ENCODE data around the gene CHI3L1. TPM values are rescaled to one million over a fixed set of nuclear protein-coding genes. Genes with fewer than 3 reads are reported as not detected.

CHI3L1 gene
- total and polyA plus RNA-seq, 2 experiments from 2014 or later = 8.4 to 21.8 TPM

GRCh38 chr1:203178821-203179666 is 7.5 kb downstream of the CHI3L1 start:
- Histone ChIP-seq H3K36me3 (replicated peaks; ENCODE audit: insufficient read depth, low read depth) (no peaks in the 10 kb centered on the region), H2AFZ (no peak overlapping the region), H3K4me1 (ENCODE audit: insufficient read depth) (peaks cover 14% of the 10 kb centered on the region), H3K9me3 (ENCODE audit: low read depth) (no peaks in the 10 kb centered on the region), H3K4me3 (no peak overlapping the region), H3K27me3 (no peaks in the 10 kb centered on the region), H3K4me2 (no peak overlapping the region), H3K79me2 (no peaks in the 10 kb centered on the region), H4K20me1 (ENCODE audit: insufficient read depth, poor library complexity, severe bottlenecking) (no peaks in the 10 kb centered on the region), H3K27ac (peak overlapping the region; percentile 33), H3K9me2 (replicated peaks; ENCODE audit: insufficient read depth) (no peaks in the 10 kb centered on the region)
- DNase-seq (ENCODE audit: low spot score) = no peak
- WGBS (ENCODE audit: low lambda C conversion rate, missing lambda C conversion rate) = 90% methylated on average over 14 of the region's 14 CpGs
- TF ChIP-seq, protein P1, sequence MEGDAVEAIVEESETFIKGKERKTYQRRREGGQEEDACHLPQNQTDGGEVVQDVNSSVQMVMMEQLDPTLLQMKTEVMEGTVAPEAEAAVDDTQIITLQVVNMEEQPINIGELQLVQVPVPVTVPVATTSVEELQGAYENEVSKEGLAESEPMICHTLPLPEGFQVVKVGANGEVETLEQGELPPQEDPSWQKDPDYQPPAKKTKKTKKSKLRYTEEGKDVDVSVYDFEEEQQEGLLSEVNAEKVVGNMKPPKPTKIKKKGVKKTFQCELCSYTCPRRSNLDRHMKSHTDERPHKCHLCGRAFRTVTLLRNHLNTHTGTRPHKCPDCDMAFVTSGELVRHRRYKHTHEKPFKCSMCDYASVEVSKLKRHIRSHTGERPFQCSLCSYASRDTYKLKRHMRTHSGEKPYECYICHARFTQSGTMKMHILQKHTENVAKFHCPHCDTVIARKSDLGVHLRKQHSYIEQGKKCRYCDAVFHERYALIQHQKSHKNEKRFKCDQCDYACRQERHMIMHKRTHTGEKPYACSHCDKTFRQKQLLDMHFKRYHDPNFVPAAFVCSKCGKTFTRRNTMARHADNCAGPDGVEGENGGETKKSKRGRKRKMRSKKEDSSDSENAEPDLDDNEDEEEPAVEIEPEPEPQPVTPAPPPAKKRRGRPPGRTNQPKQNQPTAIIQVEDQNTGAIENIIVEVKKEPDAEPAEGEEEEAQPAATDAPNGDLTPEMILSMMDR (IDR thresholded peaks at IDR 0.05; ENCODE audit: poor library complexity) = no peak
- TF ChIP-seq EZH2phosphoT487 (IDR thresholded peaks at IDR 0.05; ENCODE audit: low read depth, severe bottlenecking, unreplicated experiment) (no peak), EZH2 (IDR thresholded peaks at IDR 0.05; ENCODE audit: borderline replicate concordance) (no peak)

- H2AFZ ChIP-seq = no peak overlapping the region
- no peaks in the 10 kb centered on the region for H3K9me2 ChIP-seq (replicated peaks; ENCODE audit: insufficient read depth)
- H3K4me1 ChIP-seq (ENCODE audit: insufficient read depth) = peaks cover 14% of the 10 kb centered on the region
- no peaks in the 10 kb centered on the region for H3K9me3 ChIP-seq (ENCODE audit: low read depth)
- no peaks in the 10 kb centered on the region for H3K27me3 ChIP-seq
- DNase-seq (ENCODE audit: low spot score) = no peak
- H3K27ac ChIP-seq = peak overlapping the region; percentile 35
- no peaks in the 10 kb centered on the region for H3K79me2 ChIP-seq
- no peak overlapping the region for H3K4me3 ChIP-seq
- H3K36me3 ChIP-seq (replicated peaks; ENCODE audit: insufficient read depth, low read depth) = no peaks in the 10 kb centered on the region
- H3K4me2 ChIP-seq = no peak overlapping the region
- H4K20me1 ChIP-seq (ENCODE audit: insufficient read depth, poor library complexity, severe bottlenecking) = no peaks in the 10 kb centered on the region
- WGBS (ENCODE audit: low lambda C conversion rate, missing lambda C conversion rate) = 20% methylated on average over 5 of the region's 5 CpGs
- no peak for TF ChIP-seq EZH2 (IDR thresholded peaks at IDR 0.05; ENCODE audit: borderline replicate concordance)
- TF ChIP-seq, protein P1 (IDR thresholded peaks at IDR 0.05; ENCODE audit: poor library complexity) = no peak
- TF ChIP-seq EZH2phosphoT487 (IDR thresholded peaks at IDR 0.05; ENCODE audit: low read depth, severe bottlenecking, unreplicated experiment) = no peak
Observed at GRCh38 chr1:203178083-203178482, 8.4 kb downstream of the CHI3L1 start.

DNA sequence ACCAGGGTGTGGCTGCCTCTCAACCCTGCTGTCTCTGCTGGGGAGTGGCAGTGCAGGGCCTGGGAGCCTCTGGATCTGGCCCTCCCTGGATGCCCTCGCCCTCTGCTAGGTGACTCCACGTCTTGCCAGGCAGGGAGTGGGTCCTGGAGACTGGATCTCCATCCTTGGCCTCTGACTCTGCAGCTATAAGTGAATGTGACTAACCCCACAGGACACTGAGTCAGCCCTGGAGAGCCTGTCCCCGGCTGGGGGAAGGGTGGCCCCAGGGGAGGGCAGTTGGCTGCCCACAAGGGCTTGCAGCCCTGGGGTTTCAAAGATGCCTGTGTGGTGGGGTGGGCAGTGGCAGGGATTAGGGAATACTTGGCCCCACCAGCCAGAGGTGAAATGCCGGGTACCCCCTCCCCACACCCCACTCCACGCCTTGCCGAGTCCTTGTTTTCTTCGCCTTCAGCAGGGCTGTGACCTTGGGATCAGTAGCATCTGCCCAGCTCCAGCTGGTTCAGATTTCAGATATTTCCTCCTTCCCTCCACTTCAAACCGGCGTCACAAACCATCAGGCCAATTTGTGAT is 8.9 kb downstream of the CHI3L1 start:
- Histone ChIP-seq H3K27ac (peak overlapping the region; percentile 35), H3K27me3 (no peaks in the 10 kb centered on the region), H3K9me2 (replicated peaks; ENCODE audit: insufficient read depth) (no peaks in the 10 kb centered on the region), H3K4me2 (no peak overlapping the region), H3K9me3 (ENCODE audit: low read depth) (no peaks in the 10 kb centered on the region), H3K4me1 (ENCODE audit: insufficient read depth) (peaks cover 14% of the 10 kb centered on the region), H4K20me1 (ENCODE audit: insufficient read depth, poor library complexity, severe bottlenecking) (no peaks in the 10 kb centered on the region), H3K36me3 (replicated peaks; ENCODE audit: insufficient read depth, low read depth) (no peaks in the 10 kb centered on the region), H3K79me2 (no peaks in the 10 kb centered on the region), H2AFZ (no peak overlapping the region), H3K4me3 (no peak overlapping the region)
- no peak for DNase-seq (ENCODE audit: low spot score)
- TF ChIP-seq EZH2 (IDR thresholded peaks at IDR 0.05; ENCODE audit: borderline replicate concordance) = no peak
- TF ChIP-seq EZH2phosphoT487 (IDR thresholded peaks at IDR 0.05; ENCODE audit: low read depth, severe bottlenecking, unreplicated experiment) = no peak
- 35% methylated on average over 9 of the region's 9 CpGs for WGBS (ENCODE audit: low lambda C conversion rate, missing lambda C conversion rate)

DNA sequence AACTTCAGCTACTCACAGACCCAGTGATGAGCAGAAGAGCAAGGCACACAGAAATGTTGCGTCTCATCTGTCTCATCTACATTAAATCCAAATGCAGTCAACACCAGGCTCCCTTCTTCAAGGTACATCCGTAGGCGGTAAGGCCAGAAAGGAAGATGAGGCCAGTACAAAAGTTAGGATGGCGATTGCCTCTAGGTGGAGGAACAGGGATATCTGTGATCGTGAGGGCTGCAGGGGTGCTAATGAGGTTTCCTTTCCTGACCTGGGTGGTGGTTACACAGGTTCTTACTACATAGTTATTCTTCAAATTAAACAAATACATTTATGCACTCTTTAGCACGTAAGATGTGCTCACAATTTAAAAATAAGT is 9.5 kb downstream of the CHI3L1 start:
- H3K27ac ChIP-seq = peak overlapping the region; percentile 35
- no peak overlapping the region for H3K4me2 ChIP-seq
- WGBS (ENCODE audit: low lambda C conversion rate, missing lambda C conversion rate) = 81% methylated on average over 6 of the region's 6 CpGs

More for the DNA sequence above, 9.5 kb downstream of the CHI3L1 start:
- no peaks in the 10 kb centered on the region for H3K79me2 ChIP-seq
- H3K4me3 ChIP-seq = no peak overlapping the region
- DNase-seq (ENCODE audit: low spot score) = no peak
- H3K36me3 ChIP-seq (replicated peaks; ENCODE audit: insufficient read depth, low read depth) = no peaks in the 10 kb centered on the region
- H3K4me1 ChIP-seq (ENCODE audit: insufficient read depth) = peaks cover 14% of the 10 kb centered on the region
- no peaks in the 10 kb centered on the region for H3K9me3 ChIP-seq (ENCODE audit: low read depth)
- H4K20me1 ChIP-seq (ENCODE audit: insufficient read depth, poor library complexity, severe bottlenecking) = no peaks in the 10 kb centered on the region
- H3K9me2 ChIP-seq (replicated peaks; ENCODE audit: insufficient read depth) = no peaks in the 10 kb centered on the region
- TF ChIP-seq, protein P1 (IDR thresholded peaks at IDR 0.05; ENCODE audit: poor library complexity) = no peak
- TF ChIP-seq EZH2 (IDR thresholded peaks at IDR 0.05; ENCODE audit: borderline replicate concordance) = no peak
- TF ChIP-seq EZH2phosphoT487 (IDR thresholded peaks at IDR 0.05; ENCODE audit: low read depth, severe bottlenecking, unreplicated experiment) = no peak
- H2AFZ ChIP-seq = no peak overlapping the region
- H3K27me3 ChIP-seq = no peaks in the 10 kb centered on the region
